ENCODE data around the gene HYLS1.
"Not testable (repeated sequence)": the region's sequence is repeated elsewhere in the genome, so short reads cannot be mapped to it uniquely, and the experiment has no call there.

Gene HYLS1

DNA sequence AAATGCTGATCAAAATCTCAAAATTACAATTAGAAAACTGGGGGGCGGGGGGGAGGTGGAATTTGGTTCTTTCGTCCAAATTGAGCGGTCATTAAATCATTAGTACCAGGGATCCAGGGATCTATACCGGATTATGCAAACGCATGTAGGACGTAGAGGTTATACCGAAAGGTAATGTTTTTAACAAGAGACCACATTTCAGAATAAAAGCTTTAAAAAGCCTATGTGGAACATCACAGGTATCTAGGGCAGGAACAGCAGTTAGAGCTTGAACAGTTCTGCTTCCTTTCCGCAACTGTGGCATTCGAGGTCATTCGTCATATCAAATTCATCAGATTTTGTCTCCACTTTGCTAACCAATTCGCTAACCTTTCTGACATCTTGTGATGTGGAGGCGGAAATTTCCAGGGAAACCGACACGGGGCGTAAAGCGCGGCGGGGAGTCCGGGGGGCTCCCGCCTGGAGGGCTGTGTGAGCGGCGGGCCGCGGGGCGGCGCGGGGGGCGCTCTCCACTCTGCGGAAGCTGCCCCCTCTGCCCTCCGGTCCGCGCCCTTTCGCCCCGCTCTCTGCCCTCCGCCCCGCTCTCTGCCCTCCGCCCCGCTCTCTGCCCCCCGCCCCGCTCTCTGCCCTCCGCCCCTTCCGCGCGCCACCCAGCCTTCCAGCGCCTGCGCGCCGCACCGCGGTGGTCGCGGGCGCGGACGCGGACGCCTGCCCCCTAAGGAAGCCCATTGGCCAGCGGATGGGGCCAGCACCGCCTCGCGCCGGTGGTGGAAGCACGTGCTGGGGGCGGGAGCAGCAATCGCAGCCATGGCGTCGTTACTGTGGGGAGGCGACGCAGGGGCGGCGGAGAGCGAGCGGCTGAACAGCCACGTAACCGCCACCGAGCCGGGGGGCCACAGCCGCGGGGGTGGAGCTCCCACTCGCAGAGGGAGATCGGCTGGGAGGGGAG, 16.5 kb downstream of the HYLS1 start, which contains the start of gene DDX25:
TSS of gene DDX25 (plus strand) at position 798 of the 949 bp plus-strand sequence. CDS start at position 808, 10 bp downstream.
- no peak for DNase-seq (ENCODE audit: low read depth)

DNA sequence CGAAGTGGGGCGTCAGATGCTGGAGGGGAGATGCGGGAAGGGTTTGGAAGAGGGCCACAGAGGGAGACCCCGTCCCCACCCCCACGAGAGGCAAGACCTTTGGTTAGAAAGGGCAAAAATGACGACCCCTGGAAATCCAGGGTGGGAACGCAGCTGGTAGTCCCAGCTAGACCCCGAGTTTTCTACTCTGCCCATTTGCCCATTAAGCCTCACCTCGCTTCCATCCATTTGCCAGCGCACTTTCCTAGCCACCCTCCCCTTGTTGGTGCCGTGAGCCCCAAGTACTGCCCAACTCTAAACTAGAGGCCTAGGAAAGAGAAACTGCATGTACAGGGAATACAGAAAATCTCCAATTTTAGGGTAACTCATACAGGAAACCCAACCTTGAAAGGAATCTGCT, 17.2 kb downstream of the HYLS1 start:
- no peak for DNase-seq (ENCODE audit: low read depth)

DNA sequence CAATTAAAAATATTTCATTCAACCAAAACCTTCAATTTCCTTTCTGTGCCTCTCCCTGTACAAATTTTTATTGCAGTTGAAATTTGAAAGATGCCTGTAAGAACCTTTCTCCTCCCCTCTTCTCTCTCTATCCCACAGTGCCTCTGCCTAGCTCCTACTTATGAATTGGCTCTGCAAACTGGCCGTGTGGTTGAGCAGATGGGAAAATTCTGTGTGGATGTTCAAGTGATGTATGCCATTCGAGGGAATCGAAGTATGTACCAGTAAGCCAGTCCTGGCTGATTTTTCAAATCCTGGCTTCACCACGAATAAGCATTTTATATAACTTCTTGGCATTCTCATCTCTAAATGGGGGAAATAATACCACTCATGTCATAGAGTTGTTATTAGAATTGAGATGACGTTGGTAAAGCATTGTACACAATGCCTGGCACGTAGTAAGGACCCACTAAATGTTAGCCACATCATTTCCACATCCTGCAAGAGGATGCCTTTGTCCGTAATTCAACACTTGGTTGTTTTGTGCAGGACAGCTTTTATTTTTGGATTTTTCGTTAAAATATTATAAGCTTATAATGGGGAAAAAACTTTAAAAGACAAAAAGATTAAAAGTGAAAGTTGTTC, 22.9 kb downstream of the HYLS1 start:
- no peak for DNase-seq (ENCODE audit: low read depth)

GRCh38 chr11:125914601-125915000, 27.1 kb downstream of the HYLS1 start:
- not testable (repeated sequence) for DNase-seq (ENCODE audit: low read depth)

GRCh38 chr11:125916683-125917347, 29.3 kb downstream of the HYLS1 start:
- DNase-seq (ENCODE audit: low read depth): no peak

DNA sequence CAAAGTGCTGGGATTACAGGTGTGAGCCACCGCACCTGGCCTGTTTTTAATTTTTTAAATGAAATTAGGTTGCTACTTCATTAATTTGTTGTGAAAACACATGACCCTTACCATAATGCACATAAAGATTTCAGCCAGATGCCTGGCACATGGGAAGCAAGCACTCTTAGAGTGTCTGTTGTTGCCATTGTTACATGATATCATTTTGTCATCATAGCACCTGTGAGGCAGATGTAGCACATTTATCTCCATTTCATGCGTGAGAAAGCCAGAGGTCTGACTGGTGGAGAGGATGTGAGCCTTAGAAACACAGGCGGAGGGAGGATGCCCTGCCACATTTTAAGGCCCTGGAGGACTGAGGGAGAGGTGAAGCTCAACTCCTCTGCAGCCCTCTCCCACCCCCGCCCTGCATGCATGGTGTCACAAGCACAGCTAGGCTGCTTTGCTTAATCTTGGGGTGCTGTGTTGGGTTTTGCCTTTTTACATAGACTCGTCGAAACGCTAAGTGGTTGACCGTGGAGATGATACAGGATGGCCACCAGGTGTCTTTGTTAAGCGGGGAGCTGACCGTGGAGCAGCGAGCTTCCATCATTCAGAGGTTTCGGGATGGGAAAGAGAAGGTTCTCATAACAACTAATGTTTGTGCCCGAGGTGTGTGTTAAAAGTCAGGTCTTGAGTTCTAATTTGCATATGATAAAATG, 30.8 kb downstream of the HYLS1 start:
- no peak for DNase-seq (ENCODE audit: low read depth)

DNA sequence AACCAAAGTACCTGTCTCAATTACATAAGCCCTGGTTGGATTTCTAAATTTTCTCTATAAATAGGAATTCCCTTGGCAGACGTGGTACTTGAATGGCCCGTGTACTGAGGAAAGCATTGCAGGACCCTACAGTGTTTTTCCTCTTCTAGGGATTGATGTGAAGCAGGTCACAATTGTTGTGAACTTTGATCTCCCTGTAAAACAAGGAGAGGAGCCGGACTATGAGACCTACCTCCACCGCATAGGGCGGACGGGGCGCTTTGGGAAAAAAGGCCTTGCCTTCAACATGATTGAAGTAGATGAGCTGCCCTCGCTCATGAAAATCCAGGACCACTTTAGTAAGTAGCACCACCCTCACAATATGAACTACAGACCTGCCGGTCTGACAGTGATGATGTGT, 33.6 kb downstream of the HYLS1 start:
- DNase-seq (ENCODE audit: low read depth): no peak

DNA sequence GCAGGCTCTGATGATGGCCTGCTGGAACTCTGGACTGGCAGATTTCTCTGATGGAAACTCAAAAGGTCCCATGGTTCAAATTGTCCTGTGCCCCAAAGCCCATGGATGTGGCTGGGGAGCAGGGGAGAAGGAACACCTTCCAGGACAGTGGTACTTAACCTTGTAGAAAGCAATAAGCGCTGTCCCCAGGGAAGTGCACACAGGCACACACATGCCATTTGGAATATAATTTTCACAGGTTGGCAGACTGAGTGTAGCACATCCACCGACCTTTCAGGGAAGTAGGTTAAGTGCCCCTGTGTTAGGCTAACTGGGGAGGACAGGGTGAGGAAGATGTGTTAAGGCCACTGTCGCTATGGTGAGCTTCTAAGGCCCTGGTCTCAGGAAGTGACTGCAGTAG, 34.7 kb downstream of the HYLS1 start:
- DNase-seq (ENCODE audit: low read depth): no peak

DNA sequence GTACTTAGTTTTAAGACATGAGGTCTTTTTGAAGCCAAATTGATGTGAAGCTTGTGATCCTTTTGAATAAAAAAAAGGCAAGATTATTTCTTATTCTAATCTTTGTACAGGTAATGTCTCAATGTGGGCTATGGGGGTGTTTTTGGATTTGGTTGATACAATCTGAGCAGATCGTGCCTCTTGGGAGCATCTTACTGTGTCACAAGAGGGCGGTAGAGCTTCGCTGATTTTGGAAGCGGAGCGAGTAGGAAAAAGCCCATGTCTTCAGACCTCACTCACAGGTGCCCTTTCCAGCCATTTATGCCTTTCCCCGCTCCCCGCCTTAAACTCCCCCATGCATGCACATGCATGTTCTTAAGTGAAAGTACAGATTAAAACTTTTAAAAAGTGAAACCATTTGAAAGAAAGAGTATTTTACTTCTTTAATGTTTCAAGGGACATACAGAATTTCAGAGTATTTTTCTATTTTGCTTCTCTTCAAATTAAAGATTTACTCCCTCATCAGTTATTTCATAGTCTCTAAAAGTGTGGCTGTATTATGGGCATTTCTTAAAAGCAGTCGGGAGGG, 35.6 kb downstream of the HYLS1 start:
- DNase-seq (ENCODE audit: low read depth): peak; percentile 29

- DNase-seq (ENCODE audit: low read depth): no peak
These were observed 36.2 kb downstream of the HYLS1 start for GRCh38 chr11:125923633-125924032.

GRCh38 chr11:125924384-125925007, 37.0 kb downstream of the HYLS1 start:
- no peak for DNase-seq (ENCODE audit: low read depth)

DNA sequence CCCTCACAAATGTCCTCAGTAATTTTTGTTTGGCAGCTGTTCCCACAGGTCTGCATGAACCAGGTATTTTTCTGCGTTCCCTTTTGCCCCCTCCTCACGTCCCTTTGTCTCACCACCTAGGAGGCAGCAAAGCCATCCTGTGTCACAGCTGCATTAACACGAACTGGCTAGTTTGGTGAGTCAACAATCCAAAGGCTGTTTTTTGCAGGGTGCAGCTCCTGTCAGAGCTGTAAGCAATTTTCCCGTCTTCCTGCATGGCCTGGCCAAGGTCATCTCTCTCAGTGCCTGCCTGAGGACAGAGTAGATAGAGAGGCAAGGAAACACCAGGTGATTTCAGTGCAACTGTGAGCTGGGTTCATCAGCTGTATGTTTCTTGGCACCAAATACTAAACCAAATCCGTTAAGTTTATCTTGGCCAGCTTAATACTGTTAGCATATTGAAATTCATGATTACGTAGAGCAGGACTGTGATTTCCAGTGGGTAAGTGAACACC, 37.8 kb downstream of the HYLS1 start:
- DNase-seq (ENCODE audit: low read depth): no peak

DNA sequence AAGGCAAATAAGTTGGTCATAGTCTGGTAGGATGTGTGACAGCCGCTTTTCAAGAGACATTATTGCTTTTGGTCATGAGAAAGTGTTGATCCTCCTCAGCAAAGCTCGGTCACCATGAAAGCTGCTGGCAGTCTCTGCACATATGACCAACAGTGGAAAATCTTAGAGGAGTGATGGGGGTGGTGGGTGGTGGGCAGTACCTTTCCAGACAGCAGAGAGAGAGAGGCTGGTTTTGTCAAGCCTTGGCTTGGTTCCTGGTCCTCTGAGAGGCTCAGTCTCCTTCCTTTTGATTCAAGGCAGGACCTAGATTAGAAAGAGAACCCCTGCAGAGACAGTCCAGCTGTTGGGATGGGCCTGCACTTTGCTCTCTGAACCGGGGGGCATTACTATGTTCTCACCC, 38.3 kb downstream of the HYLS1 start:
- no peak for DNase-seq (ENCODE audit: low read depth)

- no peak for DNase-seq (ENCODE audit: low read depth)
These were observed 39.2 kb downstream of the HYLS1 start for GRCh38 chr11:125926682-125927081.

GRCh38 chr11:125929445-125930075, 42.1 kb downstream of the HYLS1 start:
- DNase-seq (ENCODE audit: low read depth): no peak

- DNase-seq (ENCODE audit: low read depth): no peak
These were observed 42.6 kb downstream of the HYLS1 start for GRCh38 chr11:125930076-125930450.

DNA sequence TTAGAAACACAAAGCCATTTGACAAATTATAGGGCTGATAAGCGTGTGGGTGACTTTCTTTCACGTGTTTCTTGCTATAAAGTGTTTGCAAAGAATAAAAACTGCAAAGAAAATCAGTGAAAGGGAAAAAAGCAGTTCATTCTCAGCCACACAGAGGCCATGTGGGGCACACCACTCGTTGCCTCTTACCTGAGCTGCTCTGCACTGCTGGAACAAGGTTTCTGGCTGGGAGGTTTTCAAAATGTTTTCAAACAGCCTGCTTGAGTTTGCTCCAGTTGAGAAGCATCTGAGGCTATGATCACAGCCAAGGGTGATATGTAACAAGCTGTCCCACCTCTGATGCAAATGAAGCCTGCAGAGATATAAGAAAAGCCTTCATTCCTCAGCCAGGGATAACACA, 43.6 kb downstream of the HYLS1 start:
- no peak for DNase-seq (ENCODE audit: low read depth)

- DNase-seq (ENCODE audit: low read depth): no peak
These were observed 44.2 kb downstream of the HYLS1 start for GRCh38 chr11:125931668-125932067.

- no peak for DNase-seq (ENCODE audit: low read depth)
These were observed 44.8 kb downstream of the HYLS1 start for GRCh38 chr11:125932301-125932700.

DNA sequence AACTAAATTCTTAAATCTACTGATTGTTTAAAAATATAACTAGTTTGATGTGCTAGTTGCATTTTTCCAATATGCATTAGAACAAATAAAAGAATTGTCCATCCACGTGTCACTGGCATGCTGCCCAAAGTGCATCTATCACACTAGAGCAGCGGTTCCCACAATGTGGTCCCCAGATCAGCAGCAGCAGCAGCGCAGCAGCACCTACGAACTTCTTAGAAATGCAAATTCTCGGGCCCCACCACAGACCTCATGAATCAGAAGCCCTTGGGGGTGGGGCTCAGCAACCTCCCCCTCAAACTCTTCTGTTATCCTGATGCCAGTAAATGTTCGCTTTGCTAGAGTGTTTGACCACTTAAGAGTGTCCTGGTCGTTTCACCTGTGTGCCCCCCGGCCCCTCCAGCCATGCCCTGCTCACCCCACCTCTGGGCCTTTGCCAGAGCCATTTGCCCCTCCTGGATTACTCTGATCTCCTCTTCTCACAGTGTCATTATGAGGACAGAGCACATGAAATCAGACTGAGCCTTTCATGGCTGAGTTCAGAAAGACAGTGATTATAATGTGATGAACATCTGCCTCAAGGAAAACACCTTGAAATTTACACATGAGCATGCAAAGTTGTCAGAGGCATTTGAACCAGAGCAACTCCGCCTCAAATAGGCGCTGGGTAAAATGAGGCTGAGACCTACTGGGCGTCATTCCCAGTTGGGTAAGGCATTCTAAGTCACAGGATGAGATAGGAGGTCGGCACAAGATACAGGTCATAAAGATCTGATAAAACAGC, 45.8 kb downstream of the HYLS1 start:
- no peak for DNase-seq (ENCODE audit: low read depth)
